ENCODE data around the gene ANKRD63. TPM values are rescaled to one million over a fixed set of nuclear protein-coding genes. Genes with fewer than 3 reads are reported as not detected.

ANKRD63 gene
- total RNA-seq, 1 experiment from 2014 or later: not detected

GRCh38 chr15:40330368-40330836, 47.5 kb upstream of the ANKRD63 start:
- intact Hi-C loops (cut with micrococcal nuclease; ENCODE audit: unreplicated experiment): no loop called here
- Mint-ChIP-seq H3K27me3 (ENCODE audit: unreplicated experiment) (no peaks in the 10 kb centered on the region), H3K9me3 (ENCODE audit: low read depth, unreplicated experiment) (no peaks in the 10 kb centered on the region), H3K4me3 (ENCODE audit: low read depth, unreplicated experiment) (no peak overlapping the region), H3K36me3 (ENCODE audit: insufficient read depth, unreplicated experiment) (peaks cover 34% of the 10 kb centered on the region), H3K4me1 (ENCODE audit: low read depth, unreplicated experiment) (no peaks in the 10 kb centered on the region), H3K27ac (ENCODE audit: unreplicated experiment) (peak overlapping the region; percentile 65)
- TF ChIP-seq CTCF (IDR thresholded peaks at IDR 0.05; ENCODE audit: unreplicated experiment): no peak
- DNase-seq: no peak
- BruUV-seq (replicated peaks): no TSS peak
- CTCF ChIA-PET: interaction anchor here (0.7 kb wide), 1 partner anchor 108 kb away, joined by 4 read pairs; no protein-coding TSS in a partner anchor

GRCh38 chr15:40329804-40330203, 46.9 kb upstream of the ANKRD63 start:
- CTCF ChIA-PET: interaction anchor here (1.6 kb wide), 1 partner anchor 9 kb away, joined by 6 read pairs; no protein-coding TSS in a partner anchor
- no peaks in the 10 kb centered on the region for H3K27me3 Mint-ChIP-seq (ENCODE audit: unreplicated experiment)
- H3K36me3 Mint-ChIP-seq (ENCODE audit: insufficient read depth, unreplicated experiment): peaks cover 30% of the 10 kb centered on the region
- no peaks in the 10 kb centered on the region for H3K4me1 Mint-ChIP-seq (ENCODE audit: low read depth, unreplicated experiment)
- DNase-seq: no peak
- no peaks in the 10 kb centered on the region for H3K9me3 Mint-ChIP-seq (ENCODE audit: low read depth, unreplicated experiment)
- peak overlapping the region; percentile 75 for H3K27ac Mint-ChIP-seq (ENCODE audit: unreplicated experiment)
- intact Hi-C loops (cut with micrococcal nuclease; ENCODE audit: unreplicated experiment): no loop called here
- H3K4me3 Mint-ChIP-seq (ENCODE audit: low read depth, unreplicated experiment): no peak overlapping the region
- TF ChIP-seq CTCF (IDR thresholded peaks at IDR 0.05; ENCODE audit: unreplicated experiment): no peak
- no TSS peak for BruUV-seq (replicated peaks)

- Mint-ChIP-seq H3K36me3 (ENCODE audit: insufficient read depth, unreplicated experiment) (peaks cover 30% of the 10 kb centered on the region), H3K4me1 (ENCODE audit: low read depth, unreplicated experiment) (no peaks in the 10 kb centered on the region), H3K27me3 (ENCODE audit: unreplicated experiment) (no peaks in the 10 kb centered on the region), H3K4me3 (ENCODE audit: low read depth, unreplicated experiment) (no peak overlapping the region), H3K27ac (ENCODE audit: unreplicated experiment) (no peak overlapping the region), H3K9me3 (ENCODE audit: low read depth, unreplicated experiment) (no peaks in the 10 kb centered on the region)
- no peak for DNase-seq
- no TSS peak for BruUV-seq (replicated peaks)
- TF ChIP-seq CTCF (IDR thresholded peaks at IDR 0.05; ENCODE audit: unreplicated experiment): no peak
- intact Hi-C loops (cut with micrococcal nuclease; ENCODE audit: unreplicated experiment): no loop called here
- CTCF ChIA-PET: interaction anchor here (1.6 kb wide), 1 partner anchor 10 kb away, joined by 6 read pairs; no protein-coding TSS in a partner anchor
Observed at GRCh38 chr15:40328751-40329150, 45.9 kb upstream of the ANKRD63 start.

GRCh38 chr15:40328176-40328575, 45.3 kb upstream of the ANKRD63 start:
- no peak for TF ChIP-seq CTCF (IDR thresholded peaks at IDR 0.05; ENCODE audit: unreplicated experiment)
- Mint-ChIP-seq H3K4me1 (ENCODE audit: low read depth, unreplicated experiment) (no peaks in the 10 kb centered on the region), H3K27me3 (ENCODE audit: unreplicated experiment) (no peaks in the 10 kb centered on the region), H3K9me3 (ENCODE audit: low read depth, unreplicated experiment) (no peaks in the 10 kb centered on the region), H3K36me3 (ENCODE audit: insufficient read depth, unreplicated experiment) (peaks cover 27% of the 10 kb centered on the region), H3K27ac (ENCODE audit: unreplicated experiment) (no peak overlapping the region), H3K4me3 (ENCODE audit: low read depth, unreplicated experiment) (no peak overlapping the region)
- no TSS peak for BruUV-seq (replicated peaks)
- intact Hi-C loops (cut with micrococcal nuclease; ENCODE audit: unreplicated experiment): no loop called here
- DNase-seq: no peak
- CTCF ChIA-PET: interaction anchor here (1.6 to 1.7 kb wide), 2 partner anchors 10 kb away, joined by 6 to 7 read pairs; no protein-coding TSS in a partner anchor

Data from Calu3 (cell line).